Measurements from ENCODE around the gene CST7. TPM values are rescaled to one million over a fixed set of nuclear protein-coding genes. Genes with fewer than 3 reads are reported as not detected.
A peak's percentile ranks its signal among the peaks of the same experiment; 100 is the strongest.

CST7 gene
- total RNA-seq, 1 donor from 2014 or later: 1.0 TPM

GRCh38 chr20:24971376-24972101 is 22.5 kb downstream of the CST7 start:
- no peak overlapping the region for H3K4me3 ChIP-seq (ENCODE audit: low read length in 3 of 3)
- H3K4me1 ChIP-seq (ENCODE audit: control insufficient read depth in 3 of 3, insufficient read depth in 3 of 3, low read length in 3 of 3): no peaks in the 10 kb centered on the region
- peaks cover 52 to 61% (median 57%) of the 10 kb centered on the region in 3 donors for H3K36me3 ChIP-seq (ENCODE audit: control insufficient read depth in 3 of 3, insufficient read depth in 3 of 3, low read length in 3 of 3)
- H3K9me3 ChIP-seq (ENCODE audit: control insufficient read depth in 3 of 3, low read length in 3 of 3): no peaks in the 10 kb centered on the region
- H3K27me3 ChIP-seq (ENCODE audit: control insufficient read depth in 3 of 3, insufficient read depth in 3 of 3, low read length in 3 of 3): no peaks in the 10 kb centered on the region
- no peak overlapping the region for H3K9ac ChIP-seq (ENCODE audit: low read depth in 1 of 3, low read length in 3 of 3)
- H3K27ac ChIP-seq (ENCODE audit: low read depth, low read length): no peak overlapping the region

GRCh38 chr20:24972341-24972740 is 23.3 kb downstream of the CST7 start:
- Histone ChIP-seq H3K36me3 (ENCODE audit: control insufficient read depth in 3 of 3, insufficient read depth in 3 of 3, low read length in 3 of 3) (peaks cover 50 to 65% (median 61%) of the 10 kb centered on the region in 3 donors), H3K9ac (ENCODE audit: low read depth in 1 of 3, low read length in 3 of 3) (no peak overlapping the region), H3K27ac (ENCODE audit: low read depth, low read length) (no peak overlapping the region), H3K4me1 (ENCODE audit: control insufficient read depth in 3 of 3, insufficient read depth in 3 of 3, low read length in 3 of 3) (no peaks in the 10 kb centered on the region), H3K9me3 (ENCODE audit: control insufficient read depth in 3 of 3, low read length in 3 of 3) (no peaks in the 10 kb centered on the region), H3K4me3 (ENCODE audit: low read length in 3 of 3) (no peak overlapping the region), H3K27me3 (ENCODE audit: control insufficient read depth in 3 of 3, insufficient read depth in 3 of 3, low read length in 3 of 3) (no peaks in the 10 kb centered on the region)

- H3K4me3 ChIP-seq (ENCODE audit: low read length in 3 of 3): no peak overlapping the region
- H3K27me3 ChIP-seq (ENCODE audit: control insufficient read depth in 3 of 3, insufficient read depth in 3 of 3, low read length in 3 of 3): no peaks in the 10 kb centered on the region
- H3K9ac ChIP-seq (ENCODE audit: low read depth in 1 of 3, low read length in 3 of 3): peak overlapping the region in 1 of 3 donors; percentile 26
- no peak overlapping the region for H3K27ac ChIP-seq (ENCODE audit: low read depth, low read length)
- peaks cover 0 to 4% (median 2%) of the 10 kb centered on the region in 3 donors for H3K4me1 ChIP-seq (ENCODE audit: control insufficient read depth in 3 of 3, insufficient read depth in 3 of 3, low read length in 3 of 3)
- H3K36me3 ChIP-seq (ENCODE audit: control insufficient read depth in 3 of 3, insufficient read depth in 3 of 3, low read length in 3 of 3): peaks cover 22 to 32% (median 23%) of the 10 kb centered on the region in 3 donors
- no peaks in the 10 kb centered on the region for H3K9me3 ChIP-seq (ENCODE audit: control insufficient read depth in 3 of 3, low read length in 3 of 3)
These were observed 28.3 kb downstream of the CST7 start for GRCh38 chr20:24977336-24977735.

GRCh38 chr20:24977797-24978196 is 28.7 kb downstream of the CST7 start:
- Histone ChIP-seq H3K4me1 (ENCODE audit: control insufficient read depth in 3 of 3, insufficient read depth in 3 of 3, low read length in 3 of 3) (peaks cover 0 to 4% (median 2%) of the 10 kb centered on the region in 3 donors), H3K9ac (ENCODE audit: low read depth in 1 of 3, low read length in 3 of 3) (no peak overlapping the region), H3K27ac (ENCODE audit: low read depth, low read length) (no peak overlapping the region), H3K4me3 (ENCODE audit: low read length in 3 of 3) (no peak overlapping the region), H3K27me3 (ENCODE audit: control insufficient read depth in 3 of 3, insufficient read depth in 3 of 3, low read length in 3 of 3) (no peaks in the 10 kb centered on the region), H3K9me3 (ENCODE audit: control insufficient read depth in 3 of 3, low read length in 3 of 3) (no peaks in the 10 kb centered on the region), H3K36me3 (ENCODE audit: control insufficient read depth in 3 of 3, insufficient read depth in 3 of 3, low read length in 3 of 3) (peaks cover 17 to 27% (median 18%) of the 10 kb centered on the region in 3 donors)

- H3K27ac ChIP-seq (ENCODE audit: low read depth, low read length): no peak overlapping the region
- no peak overlapping the region for H3K9ac ChIP-seq (ENCODE audit: low read depth in 1 of 3, low read length in 3 of 3)
- H3K4me3 ChIP-seq (ENCODE audit: low read length in 3 of 3): no peak overlapping the region
- no peaks in the 10 kb centered on the region for H3K9me3 ChIP-seq (ENCODE audit: control insufficient read depth in 3 of 3, low read length in 3 of 3)
- H3K4me1 ChIP-seq (ENCODE audit: control insufficient read depth in 3 of 3, insufficient read depth in 3 of 3, low read length in 3 of 3): peaks cover 0 to 4% (median 2%) of the 10 kb centered on the region in 3 donors
- peaks cover 13 to 25% (median 14%) of the 10 kb centered on the region in 3 donors for H3K36me3 ChIP-seq (ENCODE audit: control insufficient read depth in 3 of 3, insufficient read depth in 3 of 3, low read length in 3 of 3)
- no peaks in the 10 kb centered on the region for H3K27me3 ChIP-seq (ENCODE audit: control insufficient read depth in 3 of 3, insufficient read depth in 3 of 3, low read length in 3 of 3)
These were observed 29.4 kb downstream of the CST7 start for GRCh38 chr20:24978513-24978912.

GRCh38 chr20:24979036-24979960 is 30.2 kb downstream of the CST7 start:
- peaks cover 13 to 21% (median 14%) of the 10 kb centered on the region in 3 donors for H3K36me3 ChIP-seq (ENCODE audit: control insufficient read depth in 3 of 3, insufficient read depth in 3 of 3, low read length in 3 of 3)
- H3K4me3 ChIP-seq (ENCODE audit: low read length in 3 of 3): no peak overlapping the region
- peaks cover 0 to 9% (median 4%) of the 10 kb centered on the region in 3 donors for H3K4me1 ChIP-seq (ENCODE audit: control insufficient read depth in 3 of 3, insufficient read depth in 3 of 3, low read length in 3 of 3)
- H3K27me3 ChIP-seq (ENCODE audit: control insufficient read depth in 3 of 3, insufficient read depth in 3 of 3, low read length in 3 of 3): no peaks in the 10 kb centered on the region
- H3K27ac ChIP-seq (ENCODE audit: low read depth, low read length): no peak overlapping the region
- H3K9me3 ChIP-seq (ENCODE audit: control insufficient read depth in 3 of 3, low read length in 3 of 3): no peaks in the 10 kb centered on the region
- no peak overlapping the region for H3K9ac ChIP-seq (ENCODE audit: low read depth in 1 of 3, low read length in 3 of 3)

GRCh38 chr20:24980291-24981053 is 31.4 kb downstream of the CST7 start:
- no peak overlapping the region for H3K27ac ChIP-seq (ENCODE audit: low read depth, low read length)
- H3K4me1 ChIP-seq (ENCODE audit: control insufficient read depth in 3 of 3, insufficient read depth in 3 of 3, low read length in 3 of 3): peaks cover 3 to 17% (median 10%) of the 10 kb centered on the region in 3 donors
- peaks cover 13 to 21% (median 14%) of the 10 kb centered on the region in 3 donors for H3K36me3 ChIP-seq (ENCODE audit: control insufficient read depth in 3 of 3, insufficient read depth in 3 of 3, low read length in 3 of 3)

GRCh38 chr20:24981282-24981681 is 32.2 kb downstream of the CST7 start:
- H3K27ac ChIP-seq (ENCODE audit: low read depth, low read length): no peak overlapping the region
- H3K9ac ChIP-seq (ENCODE audit: low read depth in 1 of 3, low read length in 3 of 3): no peak overlapping the region
- H3K9me3 ChIP-seq (ENCODE audit: control insufficient read depth in 3 of 3, low read length in 3 of 3): no peaks in the 10 kb centered on the region
- peaks cover 13 to 21% (median 14%) of the 10 kb centered on the region in 3 donors for H3K36me3 ChIP-seq (ENCODE audit: control insufficient read depth in 3 of 3, insufficient read depth in 3 of 3, low read length in 3 of 3)
- peaks cover 11 to 25% (median 18%) of the 10 kb centered on the region in 3 donors for H3K4me1 ChIP-seq (ENCODE audit: control insufficient read depth in 3 of 3, insufficient read depth in 3 of 3, low read length in 3 of 3)
- H3K27me3 ChIP-seq (ENCODE audit: control insufficient read depth in 3 of 3, insufficient read depth in 3 of 3, low read length in 3 of 3): no peaks in the 10 kb centered on the region
- H3K4me3 ChIP-seq (ENCODE audit: low read length in 3 of 3): no peak overlapping the region

More at GRCh38 chr20:24980291-24981053, 31.4 kb downstream of the CST7 start:
- H3K9me3 ChIP-seq (ENCODE audit: control insufficient read depth in 3 of 3, low read length in 3 of 3): no peaks in the 10 kb centered on the region
- no peak overlapping the region for H3K4me3 ChIP-seq (ENCODE audit: low read length in 3 of 3)
- no peaks in the 10 kb centered on the region for H3K27me3 ChIP-seq (ENCODE audit: control insufficient read depth in 3 of 3, insufficient read depth in 3 of 3, low read length in 3 of 3)
- no peak overlapping the region for H3K9ac ChIP-seq (ENCODE audit: low read depth in 1 of 3, low read length in 3 of 3)

GRCh38 chr20:24981790-24982189 is 32.7 kb downstream of the CST7 start:
- Histone ChIP-seq H3K9me3 (ENCODE audit: control insufficient read depth in 3 of 3, low read length in 3 of 3) (no peaks in the 10 kb centered on the region), H3K4me1 (ENCODE audit: control insufficient read depth in 3 of 3, insufficient read depth in 3 of 3, low read length in 3 of 3) (peaks cover 16 to 30% (median 23%) of the 10 kb centered on the region in 3 donors), H3K27me3 (ENCODE audit: control insufficient read depth in 3 of 3, insufficient read depth in 3 of 3, low read length in 3 of 3) (no peaks in the 10 kb centered on the region), H3K4me3 (ENCODE audit: low read length in 3 of 3) (no peak overlapping the region), H3K27ac (ENCODE audit: low read depth, low read length) (no peak overlapping the region), H3K36me3 (ENCODE audit: control insufficient read depth in 3 of 3, insufficient read depth in 3 of 3, low read length in 3 of 3) (peaks cover 9 to 18% (median 12%) of the 10 kb centered on the region in 3 donors), H3K9ac (ENCODE audit: low read depth in 1 of 3, low read length in 3 of 3) (no peak overlapping the region)

Measured in skeletal muscle tissue (tissue), 4 donors.